Ascending aorta (tissue), 2 donors: ENCODE results near the gene CABP1. TPM values are rescaled to one million over a fixed set of nuclear protein-coding genes. Genes with fewer than 3 reads are reported as not detected.

Source experiments
- DNase-seq, 2 donors: peaks; one replicate each; pipeline ENCODE4 v3.0.0-alpha.2; 2019; ENCODE audit warnings: low spot score in 2 of 2
- H3K27ac ChIP-seq, 2 donors: fragments of 200-600 bp; sonication (generic); one replicate each; pipeline ENCODE4 v1.5.1; 2016 to 2017; ENCODE audit warnings: mild to moderate bottlenecking in 1 of 2
- H3K27me3 ChIP-seq: fragments of 200-600 bp; sonication (generic); one replicate; pipeline ENCODE4 v1.5.1; 2017
- H3K36me3 ChIP-seq, 2 donors: fragments of 200-600 bp; sonication (generic); one replicate each; pipeline ENCODE4 v1.5.1; 2016
- H3K4me1 ChIP-seq, 2 donors: fragments of 200-600 bp; sonication (generic); one replicate each; pipeline ENCODE4 v1.5.1; 2016 to 2017; ENCODE audit warnings: mild to moderate bottlenecking in 1 of 2
- H3K4me3 ChIP-seq, 2 donors: fragments of 200-600 bp; sonication (generic); one replicate each; pipeline ENCODE4 v1.5.1; 2016 to 2017; ENCODE audit warnings: mild to moderate bottlenecking in 1 of 2
- H3K9me3 ChIP-seq, 2 donors: fragments of 200-600 bp; sonication (generic); one replicate each; pipeline ENCODE4 v1.5.1; 2016
- CTCF ChIP-seq, 3 experiments: fragments of 200-600 bp in 2 of 3; fragments of 450-650 bp in 1 of 3; sonication (generic) in 2 of 3; IDR thresholded peaks; one replicate each; pipeline ENCODE4 v1.5.1; 2016 to 2019; ENCODE audit warnings: antibody characterized with exemption in 3 of 3, mild to moderate bottlenecking in 1 of 3, moderate library complexity in 1 of 3
- intact Hi-C: fragments of 100-400 bp; cut with DNase I; formaldehyde crosslinking; loops from one replicate; pipeline ENCODE4 v1.15.1; 2023
- total RNA-seq: library from RNA; depleted of rRNA; stranded (reverse); fragments of >200 nt; gene quantifications from one replicate; pipeline ENCODE4 v1.1.0, GENCODE V29; 2016

The CABP1 gene
- total RNA-seq, 1 donor from 2014 or later = 0.32 TPM

- intact Hi-C loops = loop anchor here (1.0 to 2.0 kb wide), 5 partner anchors 32 to 219 kb away; partner anchors contain the start of genes ACADS, POP5 and SPPL3
- Histone ChIP-seq H3K9me3 (no peaks in the 10 kb centered on the region), H3K27me3 (no peaks in the 10 kb centered on the region), H3K4me1 (peaks cover 7 to 28% of the 10 kb centered on the region in 2 donors), H3K4me3 (peak overlapping the region; percentile 75 to 99), H3K36me3 (no peaks in the 10 kb centered on the region), H3K27ac (peak overlapping the region; percentile 87 to 89)
- peak; percentile 91 to 99 for DNase-seq
- no peak for TF ChIP-seq CTCF (IDR thresholded peaks at IDR 0.05)
Observed at GRCh38 chr12:120686151-120686689, 45.8 kb downstream of the CABP1 start.

- intact Hi-C loops = loop anchor here (1.0 to 2.0 kb wide), 7 partner anchors 23 to 218 kb away; partner anchors contain the start of genes ACADS, POP5, SPPL3 and UNC119B
- Histone ChIP-seq H3K9me3 (no peaks in the 10 kb centered on the region), H3K4me1 (peaks cover 7 to 28% of the 10 kb centered on the region in 2 donors), H3K27me3 (no peaks in the 10 kb centered on the region), H3K27ac (peak within 1 kb of the TSS; percentile 87 to 89), H3K36me3 (no peaks in the 10 kb centered on the region), H3K4me3 (peak within 1 kb of the TSS; percentile 75 to 99)
- DNase-seq = peak; percentile 92 to 99
- TF ChIP-seq CTCF (IDR thresholded peaks at IDR 0.05) = peak in 2 of 3 experiments; percentile 1 to 21
Observed at GRCh38 chr12:120686690-120687577, 46.5 kb downstream of the CABP1 start, which contains the start of gene MLEC. MLEC (plus strand) TSS chr12:120687149; CDS start chr12:120687297, 148 bp downstream.

GRCh38 chr12:120687578-120688289 is 47.3 kb downstream of the CABP1 start:
- Histone ChIP-seq H3K4me3 (peak overlapping the region; percentile 75 to 99), H3K9me3 (no peaks in the 10 kb centered on the region), H3K27ac (peak overlapping the region; percentile 87 to 89), H3K36me3 (no peaks in the 10 kb centered on the region), H3K27me3 (no peaks in the 10 kb centered on the region), H3K4me1 (peaks cover 7 to 28% of the 10 kb centered on the region in 2 donors)
- no peak for DNase-seq
- intact Hi-C loops = loop anchor here (1.0 to 2.0 kb wide), 4 partner anchors 23 to 217 kb away; partner anchors contain the start of genes POP5, SPPL3 and UNC119B
- no peak for TF ChIP-seq CTCF (IDR thresholded peaks at IDR 0.05)

- H3K4me3 ChIP-seq = peak overlapping the region; percentile 75 to 99
- no peaks in the 10 kb centered on the region for H3K9me3 ChIP-seq
- peaks cover 7 to 28% of the 10 kb centered on the region in 2 donors for H3K4me1 ChIP-seq
- intact Hi-C loops = no loop called here
- DNase-seq = no peak
- H3K36me3 ChIP-seq = peaks cover 0 to 1% of the 10 kb centered on the region in 2 donors
- TF ChIP-seq CTCF (IDR thresholded peaks at IDR 0.05) = no peak
- peak overlapping the region in 1 of 2 donors; percentile 87 for H3K27ac ChIP-seq
- H3K27me3 ChIP-seq = no peaks in the 10 kb centered on the region
Observed at GRCh38 chr12:120688527-120689071, 48.2 kb downstream of the CABP1 start.
